ENCODE measurements around the gene GALNT6.

- TF ChIP-seq CTCF (IDR thresholded peaks at IDR 0.05) (no peak), EP300 (IDR thresholded peaks at IDR 0.05) (no peak), BCL3 (IDR thresholded peaks at IDR 0.05) (no peak), MAX (IDR thresholded peaks at IDR 0.05) (no peak), HOXB13 (CRISPR knock-in tag; IDR thresholded peaks at IDR 0.05; ENCODE audit: low read depth) (no peak), RAD21 (conservative IDR thresholded peaks at IDR 0.05 in 1 of 2, IDR thresholded peaks at IDR 0.05 in 1 of 2) (no peak), PBX3 (IDR thresholded peaks at IDR 0.05) (no peak), POLR2A (IDR thresholded peaks at IDR 0.05; ENCODE audit: low read length) (no peak)
These were observed 66.3 kb downstream of the GALNT6 start for GRCh38 chr12:51324953-51325352.
